Calu3 (cell line): ENCODE measurements around the gene ADAMTS5. TPM values are rescaled to one million over a fixed set of nuclear protein-coding genes. Genes with fewer than 3 reads are reported as not detected.

ENCODE experiments used
- BruUV-seq: library from RNA; stranded (reverse); fragments of 400-500 nt; replicated peaks from 2 replicates; lab custom pipeline; 2021; lab: Mats Ljungman, UMichigan
- CTCF ChIA-PET: fragments of 300-600 bp; sonication (Branson Sonifier 250); formaldehyde crosslinking; loops from one replicate; lab custom pipeline; 2022; ENCODE audit warnings: antibody characterized with exemption; lab: Charles Lee
- DNase-seq: peaks from one replicate; pipeline ENCODE4 v3.0.0; 2022
- H3K27ac Mint-ChIP-seq: one replicate; pipeline ENCODE4 v1.8.0; 2022; ENCODE audit warnings: mixed read lengths; ENCODE audit not compliant: unreplicated experiment
- H3K27me3 Mint-ChIP-seq: one replicate; pipeline ENCODE4 v1.8.0; 2022; ENCODE audit warnings: mixed read lengths; ENCODE audit not compliant: unreplicated experiment
- H3K36me3 Mint-ChIP-seq: one replicate; pipeline ENCODE4 v1.8.0; 2022; ENCODE audit warnings: mild to moderate bottlenecking, moderate library complexity, mixed read lengths; ENCODE audit not compliant: insufficient read depth, unreplicated experiment
- H3K4me1 Mint-ChIP-seq: one replicate; pipeline ENCODE4 v1.8.0; 2022; ENCODE audit warnings: mild to moderate bottlenecking, low read depth, mixed read lengths; ENCODE audit not compliant: unreplicated experiment
- H3K4me3 Mint-ChIP-seq: one replicate; pipeline ENCODE4 v1.8.0; 2022; ENCODE audit warnings: mild to moderate bottlenecking, low read depth, moderate library complexity, mixed read lengths; ENCODE audit not compliant: unreplicated experiment
- H3K9me3 Mint-ChIP-seq: one replicate; pipeline ENCODE4 v1.8.0; 2022; ENCODE audit warnings: low read depth, mixed read lengths; ENCODE audit not compliant: unreplicated experiment
- intact Hi-C: fragments of 100-400 bp; cut with micrococcal nuclease; formaldehyde crosslinking; loops from one replicate; pipeline ENCODE4 v1.10.0; 2022; ENCODE audit not compliant: unreplicated experiment
- total RNA-seq: library from RNA; stranded (reverse); gene quantifications from 2 replicates; pipeline ENCODE4 v1.2.3, GENCODE V29; 2022
- TF ChIP-seq, protein P1 (sequence below): fragments of 200-600 bp; IDR thresholded peaks from one replicate; pipeline ENCODE4 v1.8.0; 2022; ENCODE audit warnings: antibody characterized with exemption; ENCODE audit not compliant: unreplicated experiment

Gene ADAMTS5
- total RNA-seq, 1 experiment from 2014 or later: not detected

DNA sequence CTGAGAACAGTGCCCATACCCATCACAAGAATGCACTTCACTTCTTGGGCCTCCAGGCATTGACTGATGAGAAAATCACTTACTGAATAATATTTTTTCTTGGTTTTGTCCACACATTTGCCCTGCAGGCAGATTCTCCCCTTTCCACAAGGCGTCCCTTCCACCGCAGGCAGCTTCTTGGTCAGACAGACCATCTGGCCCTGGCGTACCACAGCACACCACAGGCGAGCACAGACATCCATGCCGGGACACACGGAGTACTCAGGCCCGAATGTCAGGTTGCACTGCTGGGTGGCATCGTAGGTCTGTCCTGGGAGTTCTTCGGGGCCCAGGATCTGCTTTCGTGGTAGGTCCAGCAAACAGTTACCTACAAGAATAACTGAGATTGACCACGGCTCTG, 32.5 kb downstream of the ADAMTS5 start:
- TF ChIP-seq, protein P1, sequence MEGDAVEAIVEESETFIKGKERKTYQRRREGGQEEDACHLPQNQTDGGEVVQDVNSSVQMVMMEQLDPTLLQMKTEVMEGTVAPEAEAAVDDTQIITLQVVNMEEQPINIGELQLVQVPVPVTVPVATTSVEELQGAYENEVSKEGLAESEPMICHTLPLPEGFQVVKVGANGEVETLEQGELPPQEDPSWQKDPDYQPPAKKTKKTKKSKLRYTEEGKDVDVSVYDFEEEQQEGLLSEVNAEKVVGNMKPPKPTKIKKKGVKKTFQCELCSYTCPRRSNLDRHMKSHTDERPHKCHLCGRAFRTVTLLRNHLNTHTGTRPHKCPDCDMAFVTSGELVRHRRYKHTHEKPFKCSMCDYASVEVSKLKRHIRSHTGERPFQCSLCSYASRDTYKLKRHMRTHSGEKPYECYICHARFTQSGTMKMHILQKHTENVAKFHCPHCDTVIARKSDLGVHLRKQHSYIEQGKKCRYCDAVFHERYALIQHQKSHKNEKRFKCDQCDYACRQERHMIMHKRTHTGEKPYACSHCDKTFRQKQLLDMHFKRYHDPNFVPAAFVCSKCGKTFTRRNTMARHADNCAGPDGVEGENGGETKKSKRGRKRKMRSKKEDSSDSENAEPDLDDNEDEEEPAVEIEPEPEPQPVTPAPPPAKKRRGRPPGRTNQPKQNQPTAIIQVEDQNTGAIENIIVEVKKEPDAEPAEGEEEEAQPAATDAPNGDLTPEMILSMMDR: no peak
- CTCF ChIA-PET: no interaction called here

DNA sequence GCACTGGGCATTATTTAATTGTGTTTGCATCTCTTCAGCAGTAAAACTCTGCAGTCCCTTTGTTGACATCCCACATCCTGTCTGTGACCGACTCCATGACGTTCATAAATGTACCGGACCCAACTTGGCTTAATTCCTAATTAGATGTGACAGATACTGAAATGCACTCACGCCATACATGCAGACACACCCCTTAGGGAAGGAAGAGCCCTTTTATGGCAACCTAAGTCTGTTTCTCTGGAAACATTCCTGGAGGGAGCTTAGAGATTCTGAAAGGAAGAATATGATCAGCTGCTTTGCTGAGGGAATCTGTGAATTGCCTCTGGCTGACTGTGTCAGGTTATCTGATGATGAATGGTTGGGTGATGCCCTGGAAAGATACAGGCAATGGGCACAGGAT, 33.4 kb downstream of the ADAMTS5 start:
- Mint-ChIP-seq H3K9me3 (no peaks in the 10 kb centered on the region), H3K36me3 (no peaks in the 10 kb centered on the region), H3K4me1 (peaks cover under 1% of the 10 kb centered on the region), H3K4me3 (no peak overlapping the region), H3K27me3 (no peaks in the 10 kb centered on the region), H3K27ac (no peak overlapping the region)
- intact Hi-C loops: no loop called here
- DNase-seq: no peak
- TF ChIP-seq, protein P1: no peak
- CTCF ChIA-PET: no interaction called here
- BruUV-seq: no TSS peak

More for the DNA sequence above, 32.5 kb downstream of the ADAMTS5 start:
- Mint-ChIP-seq H3K4me3 (no peak overlapping the region), H3K36me3 (no peaks in the 10 kb centered on the region), H3K4me1 (peaks cover 8% of the 10 kb centered on the region), H3K27me3 (no peaks in the 10 kb centered on the region), H3K27ac (no peak overlapping the region), H3K9me3 (peaks cover 3% of the 10 kb centered on the region)
- DNase-seq: no peak
- intact Hi-C loops: no loop called here
- no TSS peak for BruUV-seq

DNA sequence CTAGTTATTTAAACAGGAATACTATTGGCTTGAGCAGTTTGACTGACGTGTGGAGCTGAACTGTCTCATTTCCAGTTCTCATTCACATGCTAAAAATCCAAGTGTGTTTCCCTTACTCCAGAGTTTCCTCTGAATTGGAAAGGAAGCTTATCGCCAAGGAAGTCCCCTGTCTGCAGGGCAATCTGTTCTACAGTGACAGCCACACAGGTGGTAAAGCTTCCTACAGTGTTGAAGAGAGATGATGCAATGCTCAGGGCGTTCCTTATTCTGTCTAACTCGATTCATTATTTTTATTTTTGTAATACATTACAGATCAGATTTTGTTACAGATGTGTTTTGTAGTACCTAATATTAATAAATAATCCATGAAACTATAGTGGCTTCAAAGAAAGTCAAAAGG, 41.3 kb downstream of the ADAMTS5 start:
- H3K27me3 Mint-ChIP-seq: peaks cover 11% of the 10 kb centered on the region
- H3K27ac Mint-ChIP-seq: no peak overlapping the region
- peaks cover 4% of the 10 kb centered on the region for H3K9me3 Mint-ChIP-seq
- no peak for DNase-seq
- no peaks in the 10 kb centered on the region for H3K36me3 Mint-ChIP-seq
- CTCF ChIA-PET: no interaction called here
- no peak overlapping the region for H3K4me3 Mint-ChIP-seq
- no TSS peak for BruUV-seq
- TF ChIP-seq, protein P1: no peak
- intact Hi-C loops: no loop called here
- no peaks in the 10 kb centered on the region for H3K4me1 Mint-ChIP-seq

DNA sequence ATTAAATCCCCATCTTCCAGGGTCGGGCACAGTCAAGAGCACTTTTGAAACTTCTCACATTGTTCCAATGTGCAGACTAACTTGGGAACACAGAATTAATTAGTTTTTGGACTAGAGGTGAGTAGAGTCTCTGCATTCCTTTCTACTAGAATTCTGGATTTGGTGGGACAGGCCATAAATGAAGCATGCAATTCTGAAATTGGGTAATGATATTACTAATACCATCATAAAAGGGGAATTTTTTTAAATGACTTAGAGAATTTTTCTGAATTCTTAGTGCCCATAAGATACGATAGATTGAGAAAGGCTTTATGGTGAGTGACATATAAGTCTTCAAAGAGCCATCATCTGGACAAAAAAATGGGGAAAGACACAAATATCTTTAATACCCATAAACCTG, 41.8 kb downstream of the ADAMTS5 start:
- Mint-ChIP-seq H3K27me3 (peaks cover 11% of the 10 kb centered on the region), H3K4me3 (no peak overlapping the region), H3K36me3 (no peaks in the 10 kb centered on the region), H3K4me1 (no peaks in the 10 kb centered on the region), H3K27ac (no peak overlapping the region), H3K9me3 (peaks cover 4% of the 10 kb centered on the region)
- DNase-seq: no peak
- CTCF ChIA-PET: no interaction called here
- intact Hi-C loops: no loop called here
- TF ChIP-seq, protein P1: no peak
- no TSS peak for BruUV-seq

DNA sequence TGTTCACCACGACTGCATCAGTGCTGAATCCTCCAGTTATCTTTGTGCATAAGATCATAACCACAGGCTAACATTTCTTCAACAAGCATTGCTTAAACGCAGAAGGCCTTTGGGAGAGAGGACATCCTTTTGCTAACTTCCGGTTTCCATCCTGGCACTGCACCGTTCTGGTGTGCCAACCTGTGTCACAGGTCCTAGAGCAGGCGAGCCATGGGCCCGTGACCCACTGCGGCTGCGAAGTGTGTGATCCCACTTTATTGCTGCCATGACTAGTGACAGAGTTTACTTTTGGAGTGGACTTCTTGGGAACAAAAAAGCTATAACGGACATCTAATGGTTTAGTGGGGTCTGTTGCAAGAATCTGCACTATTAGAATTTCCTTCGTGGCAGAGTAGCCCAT, 42.9 kb downstream of the ADAMTS5 start:
- CTCF ChIA-PET: no interaction called here

More for the DNA sequence above, 42.9 kb downstream of the ADAMTS5 start:
- intact Hi-C loops: no loop called here
- peaks cover 11% of the 10 kb centered on the region for H3K27me3 Mint-ChIP-seq
- H3K4me1 Mint-ChIP-seq: no peaks in the 10 kb centered on the region
- H3K4me3 Mint-ChIP-seq: no peak overlapping the region
- DNase-seq: no peak
- H3K9me3 Mint-ChIP-seq: peaks cover 4% of the 10 kb centered on the region
- BruUV-seq: no TSS peak
- TF ChIP-seq, protein P1: no peak
- no peak overlapping the region for H3K27ac Mint-ChIP-seq
- H3K36me3 Mint-ChIP-seq: no peaks in the 10 kb centered on the region
